Caco-2 (cell line): Measurements from ENCODE around the gene ZRANB3. TPM values are rescaled to one million over a fixed set of nuclear protein-coding genes. Genes with fewer than 3 reads are reported as not detected.

Experiments used
- BruUV-seq: library from RNA; stranded (reverse); fragments of 400-500 nt; replicated peaks from 2 replicates; lab custom pipeline; 2021; lab: Mats Ljungman, UMichigan
- CTCF ChIA-PET: fragments of 300-600 bp; sonication (Branson Sonifier 250); formaldehyde crosslinking; loops from one replicate; lab custom pipeline; 2022; ENCODE audit warnings: antibody characterized with exemption; lab: Charles Lee
- POLR2A ChIA-PET: fragments of 300-600 bp; sonication (Branson Sonifier 250); formaldehyde crosslinking; loops from one replicate; lab custom pipeline; 2022; ENCODE audit warnings: antibody characterized with exemption; lab: Charles Lee
- DNase-seq, 2 experiments: peaks; one replicate each; pipeline versions ENCODE4 v3.0.0 to v3.0.0-alpha.2; 2020 to 2022
- H3K27me3 ChIP-seq: replicated peaks from 2 replicates; pipeline ENCODE4 v1.6.0; 2011; ENCODE audit warnings: low read length; ENCODE audit not compliant: control insufficient read depth, insufficient read depth
- H3K36me3 ChIP-seq: 2 replicates; pipeline ENCODE4 v1.5.1; 2011; ENCODE audit warnings: low read length; ENCODE audit not compliant: control insufficient read depth, insufficient read depth
- H3K4me1 ChIP-seq: fragments of 250-450 bp; sonication (Bioruptor Pico); 2 replicates; pipeline ENCODE4 v1.5.1; 2020; ENCODE audit warnings: mild to moderate bottlenecking
- H3K4me3 ChIP-seq: 2 replicates; pipeline ENCODE4 v1.5.1; 2011; ENCODE audit warnings: low read depth, mild to moderate bottlenecking, control low read depth, low read length
- H3K9me3 ChIP-seq: fragments of 250-450 bp; sonication (Bioruptor Pico); 2 replicates; pipeline ENCODE4 v1.5.1; 2020; ENCODE audit warnings: mild to moderate bottlenecking, moderate library complexity
- H3K27ac Mint-ChIP-seq: one replicate; pipeline ENCODE4 v1.8.0; 2022; ENCODE audit warnings: mixed read lengths; ENCODE audit not compliant: unreplicated experiment
- H3K27me3 Mint-ChIP-seq: one replicate; pipeline ENCODE4 v1.8.0; 2022; ENCODE audit warnings: mixed read lengths; ENCODE audit not compliant: insufficient read depth, unreplicated experiment
- H3K36me3 Mint-ChIP-seq: one replicate; pipeline ENCODE4 v1.8.0; 2022; ENCODE audit warnings: mild to moderate bottlenecking, mixed read lengths; ENCODE audit not compliant: insufficient read depth, unreplicated experiment
- H3K4me1 Mint-ChIP-seq: one replicate; pipeline ENCODE4 v1.8.0; 2022; ENCODE audit warnings: low read depth, mixed read lengths; ENCODE audit not compliant: unreplicated experiment
- H3K4me3 Mint-ChIP-seq: one replicate; pipeline ENCODE4 v1.8.0; 2022; ENCODE audit warnings: mild to moderate bottlenecking, moderate library complexity, mixed read lengths; ENCODE audit not compliant: unreplicated experiment
- H3K9me3 Mint-ChIP-seq: one replicate; pipeline ENCODE4 v1.8.0; 2022; ENCODE audit warnings: mixed read lengths; ENCODE audit not compliant: unreplicated experiment
- CTCF ChIP-seq, 2 experiments: fragments of 200-600 bp in 1 of 2; IDR thresholded peaks; 1 replicate in 1 of 2; 2 replicates in 1 of 2; pipeline versions ENCODE4 v1.5.1 to v1.8.0; 2011 to 2022; ENCODE audit warnings: antibody characterized with exemption in 1 of 2, control low read depth in 1 of 2, inconsistent platforms in 1 of 2, low read depth in 1 of 2, low read length in 1 of 2, mild to moderate bottlenecking in 1 of 2, moderate library complexity in 1 of 2; ENCODE audit not compliant: insufficient read depth in 1 of 2, severe bottlenecking in 1 of 2, unreplicated experiment in 1 of 2
- intact Hi-C: fragments of 100-400 bp; cut with micrococcal nuclease; formaldehyde crosslinking; loops from one replicate; pipeline ENCODE4 v1.10.0; 2022; ENCODE audit not compliant: unreplicated experiment
- total RNA-seq: library from RNA; stranded (reverse); gene quantifications from 2 replicates; pipeline ENCODE4 v1.2.3, GENCODE V29; 2022

ZRANB3 gene
- total RNA-seq, 1 experiment from 2014 or later = 17.0 TPM

DNA sequence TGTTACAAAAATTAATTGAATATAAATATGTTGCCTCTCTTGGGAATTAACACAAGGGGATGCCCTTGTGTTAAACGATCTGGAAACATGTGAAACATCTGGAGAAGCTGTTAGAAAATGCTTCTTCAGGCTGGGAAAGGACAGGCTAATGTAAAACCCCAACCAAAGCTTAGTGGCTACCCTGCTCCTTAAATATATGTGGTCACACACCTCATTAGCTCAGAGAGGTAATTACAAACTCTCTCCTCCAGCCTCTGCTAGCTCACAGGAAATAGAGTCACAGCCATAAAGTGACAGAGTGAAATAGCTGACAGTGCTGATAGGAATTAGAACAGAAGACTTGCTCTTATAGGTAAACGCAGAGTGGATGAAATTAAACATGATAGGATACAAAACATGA lies 323.0 kb downstream of the ZRANB3 start:
- peaks cover 5% of the 10 kb centered on the region for H3K36me3 Mint-ChIP-seq
- no peak overlapping the region for H3K4me3 Mint-ChIP-seq
- Histone ChIP-seq H3K4me1 (no peaks in the 10 kb centered on the region), H3K9me3 (no peaks in the 10 kb centered on the region), H3K27me3 (no peaks in the 10 kb centered on the region), H3K4me3 (no peak overlapping the region), H3K36me3 (no peaks in the 10 kb centered on the region)
- no TSS peak for BruUV-seq
- ChIA-PET CTCF (no interaction called here), POLR2A (no interaction called here)
- intact Hi-C loops = no loop called here
- no peak for DNase-seq
- no peak for TF ChIP-seq CTCF (IDR thresholded peaks at IDR 0.05; ENCODE audit: insufficient read depth in 1 of 2, low read depth in 1 of 2, low read length in 1 of 2, severe bottlenecking in 1 of 2, unreplicated experiment in 1 of 2)
- H3K9me3 Mint-ChIP-seq = no peaks in the 10 kb centered on the region
- no peak overlapping the region for H3K27ac Mint-ChIP-seq
- H3K27me3 Mint-ChIP-seq = no peaks in the 10 kb centered on the region
- H3K4me1 Mint-ChIP-seq = no peaks in the 10 kb centered on the region

DNA sequence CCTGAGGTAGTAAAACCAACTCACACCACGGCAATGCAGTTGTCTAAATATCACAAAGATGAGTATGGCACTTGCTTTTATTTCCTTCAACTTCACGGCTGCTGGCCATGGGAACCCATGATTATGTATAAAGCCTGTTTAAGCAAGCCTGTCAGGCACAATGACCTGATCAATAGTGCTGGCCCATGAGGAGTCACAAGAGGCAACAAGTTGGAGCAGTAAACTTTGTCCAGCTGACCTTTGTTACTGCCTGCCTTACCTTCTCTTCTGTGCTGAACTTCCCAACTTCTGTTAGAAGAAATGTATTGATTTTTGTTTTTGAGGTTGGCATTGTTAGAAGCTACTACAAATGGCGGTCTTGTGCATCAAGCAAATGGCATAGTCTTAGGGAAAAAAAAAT lies 327.1 kb downstream of the ZRANB3 start:
- no peaks in the 10 kb centered on the region for H3K27me3 ChIP-seq
- H3K4me1 Mint-ChIP-seq = no peaks in the 10 kb centered on the region
- no peaks in the 10 kb centered on the region for H3K9me3 ChIP-seq
- no peak for TF ChIP-seq CTCF (IDR thresholded peaks at IDR 0.05; ENCODE audit: insufficient read depth in 1 of 2, low read depth in 1 of 2, low read length in 1 of 2, severe bottlenecking in 1 of 2, unreplicated experiment in 1 of 2)
- H3K27me3 Mint-ChIP-seq = no peaks in the 10 kb centered on the region
- H3K4me3 Mint-ChIP-seq = no peak overlapping the region
- H3K27ac Mint-ChIP-seq = no peak overlapping the region
- H3K36me3 Mint-ChIP-seq = peaks cover 5% of the 10 kb centered on the region
- ChIA-PET CTCF (no interaction called here), POLR2A (no interaction called here)
- no peak overlapping the region for H3K4me3 ChIP-seq
- H3K36me3 ChIP-seq = no peaks in the 10 kb centered on the region
- no peaks in the 10 kb centered on the region for H3K4me1 ChIP-seq
- no peak for DNase-seq
- no TSS peak for BruUV-seq
- H3K9me3 Mint-ChIP-seq = no peaks in the 10 kb centered on the region
- intact Hi-C loops = no loop called here

- H3K4me3 Mint-ChIP-seq = no peak overlapping the region
- no peaks in the 10 kb centered on the region for H3K36me3 ChIP-seq
- no peaks in the 10 kb centered on the region for H3K27me3 Mint-ChIP-seq
- H3K36me3 Mint-ChIP-seq = peaks cover 5% of the 10 kb centered on the region
- H3K27me3 ChIP-seq = no peaks in the 10 kb centered on the region
- H3K27ac Mint-ChIP-seq = no peak overlapping the region
- no TSS peak for BruUV-seq
- no peaks in the 10 kb centered on the region for H3K9me3 ChIP-seq
- no peak for TF ChIP-seq CTCF (IDR thresholded peaks at IDR 0.05; ENCODE audit: insufficient read depth in 1 of 2, low read depth in 1 of 2, low read length in 1 of 2, severe bottlenecking in 1 of 2, unreplicated experiment in 1 of 2)
- H3K4me3 ChIP-seq = no peak overlapping the region
- no peaks in the 10 kb centered on the region for H3K4me1 Mint-ChIP-seq
- no peaks in the 10 kb centered on the region for H3K4me1 ChIP-seq
- intact Hi-C loops = no loop called here
- H3K9me3 Mint-ChIP-seq = no peaks in the 10 kb centered on the region
- CTCF ChIA-PET = no interaction called here
- no peak for DNase-seq
- POLR2A ChIA-PET = no interaction called here
Measured at GRCh38 chr2:135202751-135203150, 328.3 kb downstream of the ZRANB3 start.
